Fibroblast of lung (primary cell): Measurements from ENCODE around the gene PPP1R10. TPM values are rescaled to one million over a fixed set of nuclear protein-coding genes. Genes with fewer than 3 reads are reported as not detected.

Source experiments
- DNase-seq, 2 donors: peaks; one replicate each; pipeline versions ENCODE4 v3.0.0 to v3.0.0-alpha.2; 2010; ENCODE audit warnings: low read depth in 2 of 2
- H2AFZ ChIP-seq: 2 replicates; pipeline ENCODE4 v1.5.1; 2012; ENCODE audit warnings: low read length, control low read depth, inconsistent platforms
- H3K27ac ChIP-seq: 2 replicates; pipeline ENCODE4 v1.5.1; 2011; ENCODE audit warnings: low read length, control low read depth; ENCODE audit not compliant: insufficient read depth
- H3K27me3 ChIP-seq: 2 replicates; pipeline ENCODE4 v1.5.1; 2011; ENCODE audit warnings: mild to moderate bottlenecking, low read length; ENCODE audit not compliant: control insufficient read depth, insufficient read depth
- H3K36me3 ChIP-seq: 2 replicates; pipeline ENCODE4 v1.5.1; 2011; ENCODE audit warnings: low read length; ENCODE audit not compliant: control insufficient read depth, insufficient read depth
- H3K4me1 ChIP-seq: 2 replicates; pipeline ENCODE4 v1.5.1; 2011; ENCODE audit warnings: low read length; ENCODE audit not compliant: control insufficient read depth, insufficient read depth; ENCODE audit errors: extremely low read depth
- H3K4me2 ChIP-seq: 2 replicates; pipeline ENCODE4 v1.5.1; 2011; ENCODE audit warnings: low read length, control low read depth; ENCODE audit not compliant: insufficient read depth; ENCODE audit errors: extremely low read depth
- H3K4me3 ChIP-seq, 4 experiments: fragments of 200-600 bp in 1 of 4; sonication (generic) in 1 of 4; replicated peaks in 1 of 4; 2 replicates each; pipeline ENCODE4 v1.5.1; 2011 to 2016; ENCODE audit warnings: low read length in 4 of 4, low read depth in 3 of 4, mild to moderate bottlenecking in 3 of 4, control low read depth in 2 of 4, inconsistent platforms in 1 of 4, mixed read lengths in 1 of 4; ENCODE audit not compliant: insufficient read depth in 1 of 4; ENCODE audit errors: control extremely low read depth in 1 of 4
- H3K79me2 ChIP-seq: 2 replicates; pipeline ENCODE4 v1.5.1; 2012; ENCODE audit warnings: mild to moderate bottlenecking, low read length, inconsistent platforms; ENCODE audit not compliant: control insufficient read depth, insufficient read depth
- H3K9ac ChIP-seq: 2 replicates; pipeline ENCODE4 v1.5.1; 2011; ENCODE audit warnings: mild to moderate bottlenecking, low read length, control low read depth; ENCODE audit not compliant: insufficient read depth
- H3K9me3 ChIP-seq: 2 replicates; pipeline ENCODE4 v1.5.1; 2012; ENCODE audit warnings: low read depth, low read length; ENCODE audit not compliant: control insufficient read depth, insufficient read depth
- H4K20me1 ChIP-seq: 2 replicates; pipeline ENCODE4 v1.5.1; 2011; ENCODE audit warnings: low read length; ENCODE audit not compliant: control insufficient read depth, insufficient read depth; ENCODE audit errors: extremely low read depth
- EZH2 ChIP-seq: IDR thresholded peaks from 2 replicates; pipeline ENCODE4 v1.5.1; 2012; ENCODE audit warnings: low read length, control low read depth, mild to moderate bottlenecking; ENCODE audit errors: missing control alignments
- polyA plus RNA-seq, 2 donors: library from polyadenylated mRNA; depleted of rRNA in 1 of 2; stranded (reverse) in 1 of 2; unstranded in 1 of 2; fragments of >200 nt; gene quantifications; 2 replicates each; pipeline ENCODE4 v1.2.1, GENCODE V29; 2011 to 2012; ENCODE audit warnings: missing spikeins in 1 of 2
- total RNA-seq: library from RNA; depleted of rRNA; stranded (reverse); fragments of >200 nt; gene quantifications from 2 replicates; pipeline ENCODE4 v1.2.1, GENCODE V29; 2014
- TF ChIP-seq, protein P1 (sequence below), 2 donors: IDR thresholded peaks in 1 of 2; conservative IDR thresholded peaks in 1 of 2; 1 replicate in 1 of 2; 2 replicates in 1 of 2; pipeline ENCODE4 v1.5.1; 2011 to 2012; ENCODE audit warnings: low read length in 2 of 2, control low read depth in 1 of 2, inconsistent platforms in 1 of 2, low read depth in 1 of 2, mild to moderate bottlenecking in 1 of 2

Gene PPP1R10
- total and polyA plus RNA-seq, 2 donors (not counting 1 experiment from before 2014, with no cell fraction given) = 25.2 to 28.2 TPM

- Histone ChIP-seq H3K4me2 (peak overlapping the region; percentile 97), H3K9ac (peak overlapping the region; percentile 84), H3K27me3 (no peaks in the 10 kb centered on the region), H3K36me3 (peaks cover 7% of the 10 kb centered on the region), H3K9me3 (no peaks in the 10 kb centered on the region), H2AFZ (no peak overlapping the region), H3K4me1 (peaks cover 16% of the 10 kb centered on the region), H3K27ac (peak overlapping the region; percentile 98), H3K4me3 (peak overlapping the region; percentile 63 to 98 (median 94)), H4K20me1 (no peaks in the 10 kb centered on the region), H3K79me2 (peaks cover 42% of the 10 kb centered on the region)
- DNase-seq = peak; percentile 25 to 30
- TF ChIP-seq, protein P1, sequence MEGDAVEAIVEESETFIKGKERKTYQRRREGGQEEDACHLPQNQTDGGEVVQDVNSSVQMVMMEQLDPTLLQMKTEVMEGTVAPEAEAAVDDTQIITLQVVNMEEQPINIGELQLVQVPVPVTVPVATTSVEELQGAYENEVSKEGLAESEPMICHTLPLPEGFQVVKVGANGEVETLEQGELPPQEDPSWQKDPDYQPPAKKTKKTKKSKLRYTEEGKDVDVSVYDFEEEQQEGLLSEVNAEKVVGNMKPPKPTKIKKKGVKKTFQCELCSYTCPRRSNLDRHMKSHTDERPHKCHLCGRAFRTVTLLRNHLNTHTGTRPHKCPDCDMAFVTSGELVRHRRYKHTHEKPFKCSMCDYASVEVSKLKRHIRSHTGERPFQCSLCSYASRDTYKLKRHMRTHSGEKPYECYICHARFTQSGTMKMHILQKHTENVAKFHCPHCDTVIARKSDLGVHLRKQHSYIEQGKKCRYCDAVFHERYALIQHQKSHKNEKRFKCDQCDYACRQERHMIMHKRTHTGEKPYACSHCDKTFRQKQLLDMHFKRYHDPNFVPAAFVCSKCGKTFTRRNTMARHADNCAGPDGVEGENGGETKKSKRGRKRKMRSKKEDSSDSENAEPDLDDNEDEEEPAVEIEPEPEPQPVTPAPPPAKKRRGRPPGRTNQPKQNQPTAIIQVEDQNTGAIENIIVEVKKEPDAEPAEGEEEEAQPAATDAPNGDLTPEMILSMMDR (conservative IDR thresholded peaks at IDR 0.05 in 1 of 2, IDR thresholded peaks at IDR 0.05 in 1 of 2; ENCODE audit: low read depth in 1 of 2, low read length in 2 of 2) = no peak
- TF ChIP-seq EZH2 = no peak
Observed at GRCh38 chr6:30615958-30616810, 859 bp downstream of the PPP1R10 start.

GRCh38 chr6:30615219-30615957 lies 1.7 kb downstream of the PPP1R10 start:
- Histone ChIP-seq H3K79me2 (peaks cover 42% of the 10 kb centered on the region), H3K4me1 (peaks cover 16% of the 10 kb centered on the region), H3K4me3 (peak overlapping the region; percentile 63 to 98 (median 94)), H3K4me2 (peak overlapping the region; percentile 97), H3K9me3 (no peaks in the 10 kb centered on the region), H3K27me3 (no peaks in the 10 kb centered on the region), H3K27ac (peak overlapping the region; percentile 98), H2AFZ (no peak overlapping the region), H3K36me3 (peaks cover 3% of the 10 kb centered on the region), H4K20me1 (no peaks in the 10 kb centered on the region), H3K9ac (peak overlapping the region; percentile 84)
- peak; percentile 91 to 94 for DNase-seq
- no peak for TF ChIP-seq EZH2
- TF ChIP-seq, protein P1 (conservative IDR thresholded peaks at IDR 0.05 in 1 of 2, IDR thresholded peaks at IDR 0.05 in 1 of 2; ENCODE audit: low read depth in 1 of 2, low read length in 2 of 2) = no peak

DNA sequence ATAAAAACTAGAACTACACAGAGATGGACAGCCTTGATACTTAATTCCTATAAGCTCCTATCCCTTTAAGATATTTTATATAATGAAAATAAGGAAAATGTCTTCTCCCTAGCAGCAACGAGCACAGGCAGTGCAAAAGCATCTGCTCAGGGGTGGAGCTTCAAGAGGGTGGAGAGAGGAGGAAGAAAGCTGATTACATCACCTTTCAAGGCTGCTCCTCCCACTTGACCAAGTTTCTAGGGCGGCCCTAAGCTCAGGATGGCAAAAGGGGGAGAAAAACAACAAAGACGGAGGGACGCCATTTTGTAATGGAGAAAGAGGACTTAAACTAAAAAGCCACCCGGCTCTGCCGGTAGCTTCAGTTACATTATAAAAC lies 2.2 kb downstream of the PPP1R10 start:
- peak; percentile 96 to 99 for DNase-seq
- Histone ChIP-seq H3K4me2 (peak overlapping the region; percentile 100), H3K4me3 (peak overlapping the region; percentile 63 to 98 (median 94)), H3K79me2 (peaks cover 42% of the 10 kb centered on the region), H3K27me3 (no peaks in the 10 kb centered on the region), H3K4me1 (peaks cover 16% of the 10 kb centered on the region), H3K9ac (peak overlapping the region; percentile 14), H2AFZ (no peak overlapping the region), H3K27ac (peak overlapping the region; percentile 98), H4K20me1 (no peaks in the 10 kb centered on the region), H3K9me3 (no peaks in the 10 kb centered on the region), H3K36me3 (peaks cover 3% of the 10 kb centered on the region)
- TF ChIP-seq, protein P1 (conservative IDR thresholded peaks at IDR 0.05 in 1 of 2, IDR thresholded peaks at IDR 0.05 in 1 of 2; ENCODE audit: low read depth in 1 of 2, low read length in 2 of 2) = no peak
- no peak for TF ChIP-seq EZH2
